GM20431 (cell line): ENCODE measurements around the gene CDRT15.
"Not testable (repeated sequence)": the region's sequence is repeated elsewhere in the genome, so short reads cannot be mapped to it uniquely, and the experiment has no call there.

Source experiments
- in situ Hi-C: fragments of 300-500 bp; cut with MseI, MboI; formaldehyde crosslinking; loops from one replicate; pipeline ENCODE4 v1.15.0; 2020; ENCODE audit warnings: low sequenced_read_pairs; ENCODE audit not compliant: unreplicated experiment

The CDRT15 gene

GRCh38 chr17:14236762-14237161 lies at the start of gene CDRT15:
Gene CDRT15 (minus strand): TSS chr17:14236862. CDS start chr17:14236833, 29 bp downstream.
- in situ Hi-C loops = not testable (repeated sequence)

- in situ Hi-C loops = no loop called here
Observed at GRCh38 chr17:14282726-14283125, 46.1 kb upstream of the CDRT15 start.

GRCh38 chr17:14281530-14281929 lies 44.9 kb upstream of the CDRT15 start:
- in situ Hi-C loops = no loop called here

GRCh38 chr17:14276535-14277250 lies 40.0 kb upstream of the CDRT15 start:
- in situ Hi-C loops = no loop called here

- in situ Hi-C loops = no loop called here
Observed at GRCh38 chr17:14270508-14270907, 33.8 kb upstream of the CDRT15 start.

- in situ Hi-C loops = no loop called here
Observed at GRCh38 chr17:14269473-14269872, 32.8 kb upstream of the CDRT15 start.

GRCh38 chr17:14268264-14268663 lies 31.6 kb upstream of the CDRT15 start:
- in situ Hi-C loops = no loop called here

- in situ Hi-C loops = no loop called here
Observed at GRCh38 chr17:14261406-14261805, 24.7 kb upstream of the CDRT15 start.

GRCh38 chr17:14245629-14246028 lies 9.0 kb upstream of the CDRT15 start:
- in situ Hi-C loops = no loop called here

- in situ Hi-C loops = no loop called here
Observed at GRCh38 chr17:14245002-14245401, 8.3 kb upstream of the CDRT15 start.

GRCh38 chr17:14239271-14239670 lies 2.6 kb upstream of the CDRT15 start:
- in situ Hi-C loops = not testable (repeated sequence)

GRCh38 chr17:14236032-14236431 lies 630 bp downstream of the CDRT15 start:
- in situ Hi-C loops = not testable (repeated sequence)

- in situ Hi-C loops = not testable (repeated sequence)
Observed at GRCh38 chr17:14235047-14235446, 1.6 kb downstream of the CDRT15 start.

GRCh38 chr17:14231187-14231586 lies 5.5 kb downstream of the CDRT15 start:
- in situ Hi-C loops = not testable (repeated sequence)

- in situ Hi-C loops = no loop called here
Observed at GRCh38 chr17:14228903-14229302, 7.8 kb downstream of the CDRT15 start.

GRCh38 chr17:14227052-14227451 lies 9.6 kb downstream of the CDRT15 start:
- in situ Hi-C loops = no loop called here

GRCh38 chr17:14225254-14225980 lies 11.2 kb downstream of the CDRT15 start:
- in situ Hi-C loops = no loop called here

- in situ Hi-C loops = no loop called here
Observed at GRCh38 chr17:14222611-14223010, 14.1 kb downstream of the CDRT15 start.

- in situ Hi-C loops = no loop called here
Observed at GRCh38 chr17:14214271-14214670, 22.4 kb downstream of the CDRT15 start.

GRCh38 chr17:14212401-14212800 lies 24.3 kb downstream of the CDRT15 start:
- in situ Hi-C loops = no loop called here

- in situ Hi-C loops = no loop called here
Observed at GRCh38 chr17:14211801-14212200, 24.9 kb downstream of the CDRT15 start.

- in situ Hi-C loops = no loop called here
Observed at GRCh38 chr17:14211246-14211645, 25.4 kb downstream of the CDRT15 start.
